ENCODE data around the gene MAG.

- no peak for TF ChIP-seq CTCF (IDR thresholded peaks at IDR 0.05; ENCODE audit: low read length)
- TF ChIP-seq EZH2 (IDR thresholded peaks at IDR 0.05; ENCODE audit: borderline replicate concordance, low read length), result no peak
Measured at GRCh38 chr19:35290381-35291127, 1.4 kb upstream of the MAG start.

Measured in OCI-LY1 (cell line).